ENCODE data around the gene FDCSP. TPM values are rescaled to one million over a fixed set of nuclear protein-coding genes. Genes with fewer than 3 reads are reported as not detected.
"Not testable (repeated sequence)": the region's sequence is repeated elsewhere in the genome, so short reads cannot be mapped to it uniquely, and the experiment has no call there.

Gene FDCSP
- total RNA-seq, 2 experiments from 2014 or later = not detected

DNA sequence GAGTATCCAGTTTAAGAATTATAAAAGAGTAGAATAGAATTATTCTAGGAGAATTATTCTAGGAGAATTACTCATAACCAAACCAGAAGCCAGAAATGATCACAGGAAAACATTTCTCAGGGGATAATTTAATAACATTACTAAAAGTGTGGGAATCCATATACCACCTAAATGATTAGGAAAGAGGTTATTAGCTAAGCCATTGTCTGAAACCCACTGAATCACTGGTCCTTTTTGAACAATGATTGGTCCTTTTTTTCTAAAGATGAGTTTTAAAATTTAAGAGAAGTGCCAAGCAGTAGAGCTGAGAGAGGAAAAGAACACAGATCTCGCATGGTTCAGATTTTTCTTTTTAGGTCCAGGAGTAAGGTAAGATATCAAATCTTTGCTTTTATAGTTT is 30.5 kb upstream of the FDCSP start, which contains the start of gene ODAM:
Gene ODAM (plus strand): TSS at position 301 of the 400 bp plus-strand sequence. CDS start 819 bp downstream, outside the sequence.
- no peak for ATAC-seq
- CTCF ChIA-PET = no interaction called here
- DNase-seq = no peak
- Mint-ChIP-seq H3K9me3 (ENCODE audit: insufficient read depth) (no peaks in the 10 kb centered on the region), H3K36me3 (ENCODE audit: low read depth) (no peaks in the 10 kb centered on the region), H3K4me3 (no peak within 1 kb of the TSS), H3K27me3 (ENCODE audit: low read depth) (no peaks in the 10 kb centered on the region), H3K27ac (no peak within 1 kb of the TSS), H3K4me1 (ENCODE audit: low read depth) (no peaks in the 10 kb centered on the region)
- POLR2A ChIA-PET = no interaction called here

DNA sequence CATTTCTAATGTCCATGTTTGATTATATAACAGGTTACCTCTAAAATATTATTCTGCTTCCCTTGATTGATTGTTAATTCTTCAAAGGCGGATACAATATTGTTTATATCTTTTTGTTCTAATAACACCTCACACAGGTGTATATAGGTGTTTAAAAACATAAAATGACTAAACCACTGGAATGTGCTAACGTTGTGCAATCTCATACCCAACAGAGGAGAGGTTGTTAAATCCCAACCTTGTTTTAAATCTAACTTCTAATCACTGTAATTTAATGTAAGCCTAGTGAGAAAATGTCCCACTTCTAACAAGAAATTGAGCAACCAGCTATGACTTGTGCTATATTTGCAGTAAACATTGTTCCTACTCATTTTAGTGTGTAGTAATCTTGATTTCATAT is 29.1 kb upstream of the FDCSP start:
- Mint-ChIP-seq H3K4me1 (ENCODE audit: low read depth) (no peaks in the 10 kb centered on the region), H3K9me3 (ENCODE audit: insufficient read depth) (no peaks in the 10 kb centered on the region), H3K4me3 (no peak overlapping the region), H3K36me3 (ENCODE audit: low read depth) (no peaks in the 10 kb centered on the region), H3K27me3 (ENCODE audit: low read depth) (no peaks in the 10 kb centered on the region), H3K27ac (no peak overlapping the region)
- CTCF ChIA-PET = no interaction called here
- ATAC-seq = no peak
- POLR2A ChIA-PET = no interaction called here
- no peak for DNase-seq

DNA sequence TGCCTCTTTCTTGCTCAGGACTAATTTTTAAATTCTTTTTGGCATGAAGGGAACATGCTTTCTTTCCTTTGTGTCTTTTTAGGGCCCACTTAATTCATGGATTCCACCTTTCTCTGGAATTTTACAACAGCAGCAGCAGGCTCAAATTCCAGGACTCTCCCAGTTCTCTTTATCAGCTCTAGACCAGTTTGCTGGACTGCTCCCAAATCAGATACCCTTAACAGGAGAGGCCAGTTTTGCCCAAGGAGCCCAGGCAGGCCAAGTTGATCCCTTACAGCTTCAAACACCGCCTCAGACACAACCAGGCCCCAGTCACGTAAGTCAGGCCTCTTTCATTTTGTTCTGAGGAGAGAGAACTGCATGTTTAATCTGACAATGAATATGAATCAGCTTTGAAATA is 28.1 kb upstream of the FDCSP start:
- CTCF ChIA-PET = interaction anchor here (1.3 kb wide), 1 partner anchor 16 kb away, joined by 3 read pairs; no protein-coding TSS in a partner anchor
- Mint-ChIP-seq H3K27me3 (ENCODE audit: low read depth) (no peaks in the 10 kb centered on the region), H3K9me3 (ENCODE audit: insufficient read depth) (no peaks in the 10 kb centered on the region), H3K4me1 (ENCODE audit: low read depth) (no peaks in the 10 kb centered on the region), H3K36me3 (ENCODE audit: low read depth) (no peaks in the 10 kb centered on the region), H3K27ac (no peak overlapping the region), H3K4me3 (no peak overlapping the region)
- ATAC-seq (no peak), DNase-seq (no peak)
- POLR2A ChIA-PET = no interaction called here

DNA sequence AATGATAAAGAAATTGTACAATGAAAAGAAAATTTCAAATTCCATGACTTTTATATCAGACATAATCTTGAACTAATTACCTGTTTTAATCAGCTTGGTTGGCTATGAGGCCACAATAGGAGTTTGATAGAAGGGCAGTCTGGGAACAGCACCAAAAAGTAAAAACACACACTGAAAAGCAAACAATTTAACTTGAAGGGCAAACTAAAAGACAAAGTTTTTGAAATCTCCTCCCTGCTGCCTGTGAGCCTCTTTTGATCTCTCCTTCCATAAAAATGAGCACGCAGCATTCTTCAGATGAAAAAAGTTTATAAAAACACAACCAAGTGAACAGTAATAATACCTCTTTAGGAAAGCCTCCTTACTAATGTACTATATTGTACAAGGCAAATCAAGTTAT is 22.3 kb upstream of the FDCSP start:
- Mint-ChIP-seq H3K36me3 (ENCODE audit: low read depth) (no peaks in the 10 kb centered on the region), H3K9me3 (ENCODE audit: insufficient read depth) (no peaks in the 10 kb centered on the region), H3K4me3 (no peak overlapping the region), H3K4me1 (ENCODE audit: low read depth) (no peaks in the 10 kb centered on the region), H3K27ac (no peak overlapping the region), H3K27me3 (ENCODE audit: low read depth) (no peaks in the 10 kb centered on the region)
- DNase-seq (no peak), ATAC-seq (no peak)
- ChIA-PET POLR2A (no interaction called here), CTCF (no interaction called here)

DNA sequence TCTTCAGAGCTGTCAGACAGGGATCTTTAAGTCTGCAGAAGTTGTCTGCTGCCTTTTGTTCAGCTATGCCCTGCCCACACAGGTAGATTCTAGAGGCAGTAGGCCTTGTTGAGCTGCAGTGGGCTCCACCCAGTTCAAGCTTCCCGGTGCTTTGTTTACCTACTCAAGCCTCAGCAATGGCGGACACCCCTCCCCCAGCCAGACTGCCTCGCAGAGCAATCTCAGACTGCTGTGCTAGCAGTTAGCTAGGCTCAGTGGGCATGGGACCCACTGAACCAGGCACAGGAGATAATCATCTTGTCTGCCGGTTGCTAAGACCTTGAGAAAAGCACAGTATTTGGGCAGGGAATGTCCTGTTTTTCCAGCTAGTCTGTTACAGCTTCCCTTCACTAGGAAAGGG is 13.2 kb upstream of the FDCSP start:
- ATAC-seq; H3K27me3 Mint-ChIP-seq (ENCODE audit: low read depth); H3K9me3 Mint-ChIP-seq (ENCODE audit: insufficient read depth); H3K4me1 Mint-ChIP-seq (ENCODE audit: low read depth); H3K4me3 Mint-ChIP-seq; CTCF ChIA-PET; H3K36me3 Mint-ChIP-seq (ENCODE audit: low read depth); POLR2A ChIA-PET; DNase-seq; H3K27ac Mint-ChIP-seq: not testable (repeated sequence)

DNA sequence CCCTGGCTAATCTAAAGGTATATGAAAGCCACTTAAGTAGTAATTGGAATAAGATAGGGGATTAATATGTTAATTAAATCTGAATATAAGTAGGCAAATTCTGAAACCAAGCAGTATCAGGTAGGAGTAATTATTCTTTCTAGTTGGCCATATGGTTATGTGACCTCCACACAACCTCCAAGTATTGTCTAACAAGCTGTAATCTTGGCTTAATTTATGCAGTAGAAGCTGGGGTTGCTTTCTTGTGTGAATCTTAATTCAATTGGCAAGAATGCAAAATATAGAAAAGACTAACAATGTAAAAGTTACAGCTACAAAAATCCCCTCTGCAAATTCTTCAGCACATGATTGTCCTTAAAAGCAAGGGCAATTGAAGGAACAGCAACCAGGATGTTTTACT is 9.8 kb upstream of the FDCSP start:
- H3K27me3 Mint-ChIP-seq (ENCODE audit: low read depth); POLR2A ChIA-PET: not testable (repeated sequence)

DNA sequence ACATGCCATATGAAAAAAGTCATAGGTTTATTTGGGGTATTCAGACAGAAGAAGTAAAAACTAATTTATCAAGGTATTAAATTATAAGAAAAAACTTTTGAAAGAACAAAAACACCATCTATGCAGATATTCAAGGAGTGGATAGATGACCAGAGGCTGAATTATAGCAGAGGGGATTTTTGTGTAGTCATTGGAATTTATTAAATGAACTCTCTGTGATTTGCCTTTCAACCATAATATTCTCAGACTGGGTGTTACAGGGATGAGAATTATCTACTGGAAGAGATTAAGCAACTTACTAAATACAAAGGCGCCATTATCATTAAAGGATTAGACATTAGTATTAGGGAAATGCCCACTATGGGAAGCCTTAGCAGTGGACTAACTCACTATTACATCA is 9.4 kb upstream of the FDCSP start:
- ATAC-seq; H3K27me3 Mint-ChIP-seq (ENCODE audit: low read depth); H3K9me3 Mint-ChIP-seq (ENCODE audit: insufficient read depth); H3K36me3 Mint-ChIP-seq (ENCODE audit: low read depth); H3K27ac Mint-ChIP-seq; CTCF ChIA-PET; DNase-seq; H3K4me3 Mint-ChIP-seq; POLR2A ChIA-PET; H3K4me1 Mint-ChIP-seq (ENCODE audit: low read depth): not testable (repeated sequence)

More for the DNA sequence above, 9.8 kb upstream of the FDCSP start:
- H3K9me3 Mint-ChIP-seq (ENCODE audit: insufficient read depth); DNase-seq; H3K27ac Mint-ChIP-seq; ATAC-seq; H3K4me1 Mint-ChIP-seq (ENCODE audit: low read depth); H3K4me3 Mint-ChIP-seq; CTCF ChIA-PET; H3K36me3 Mint-ChIP-seq (ENCODE audit: low read depth): not testable (repeated sequence)

DNA sequence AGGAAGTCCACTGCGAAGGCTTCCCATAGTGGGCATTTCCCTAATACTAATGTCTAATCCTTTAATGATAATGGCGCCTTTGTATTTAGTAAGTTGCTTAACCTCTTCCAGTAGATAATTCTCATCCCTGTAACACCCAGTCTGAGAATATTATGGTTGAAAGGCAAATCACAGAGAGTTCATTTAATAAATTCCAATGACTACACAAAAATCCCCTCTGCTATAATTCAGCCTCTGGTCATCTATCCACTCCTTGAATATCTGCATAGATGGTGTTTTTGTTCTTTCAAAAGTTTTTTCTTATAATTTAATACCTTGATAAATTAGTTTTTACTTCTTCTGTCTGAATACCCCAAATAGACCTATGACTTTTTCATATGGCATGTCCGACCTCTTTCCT is 4.5 kb upstream of the FDCSP start:
- H3K36me3 Mint-ChIP-seq (ENCODE audit: low read depth); H3K27me3 Mint-ChIP-seq (ENCODE audit: low read depth); H3K27ac Mint-ChIP-seq; H3K4me1 Mint-ChIP-seq (ENCODE audit: low read depth); ATAC-seq; POLR2A ChIA-PET; H3K4me3 Mint-ChIP-seq; H3K9me3 Mint-ChIP-seq (ENCODE audit: insufficient read depth); DNase-seq; CTCF ChIA-PET: not testable (repeated sequence)

DNA sequence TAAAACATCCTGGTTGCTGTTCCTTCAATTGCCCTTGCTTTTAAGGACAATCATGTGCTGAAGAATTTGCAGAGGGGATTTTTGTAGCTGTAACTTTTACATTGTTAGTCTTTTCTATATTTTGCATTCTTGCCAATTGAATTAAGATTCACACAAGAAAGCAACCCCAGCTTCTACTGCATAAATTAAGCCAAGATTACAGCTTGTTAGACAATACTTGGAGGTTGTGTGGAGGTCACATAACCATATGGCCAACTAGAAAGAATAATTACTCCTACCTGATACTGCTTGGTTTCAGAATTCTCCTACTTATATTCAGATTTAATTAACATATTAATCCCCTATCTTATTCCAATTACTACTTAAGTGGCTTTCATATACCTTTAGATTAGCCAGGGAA is 4.1 kb upstream of the FDCSP start:
- DNase-seq; H3K4me3 Mint-ChIP-seq; H3K4me1 Mint-ChIP-seq (ENCODE audit: low read depth); CTCF ChIA-PET; H3K9me3 Mint-ChIP-seq (ENCODE audit: insufficient read depth); POLR2A ChIA-PET; H3K27ac Mint-ChIP-seq; H3K27me3 Mint-ChIP-seq (ENCODE audit: low read depth); ATAC-seq; H3K36me3 Mint-ChIP-seq (ENCODE audit: low read depth): not testable (repeated sequence)

DNA sequence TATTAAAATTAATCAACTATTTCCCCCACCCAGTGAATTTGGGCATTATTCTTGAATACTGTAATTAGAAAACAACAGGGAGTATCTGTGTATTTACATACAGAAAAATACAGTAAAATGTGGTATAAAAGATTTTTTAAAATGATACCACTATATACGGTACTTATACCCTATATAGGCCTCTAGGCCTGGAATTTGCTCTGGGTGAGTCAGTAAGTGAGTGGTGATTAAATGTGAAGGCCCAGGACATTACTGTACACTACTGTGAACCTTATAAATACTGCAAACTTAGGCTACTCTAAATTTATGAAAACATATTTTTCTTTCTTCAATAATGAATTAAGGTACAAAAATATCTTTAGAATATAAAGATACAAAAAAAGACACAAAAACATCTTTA is 10.2 kb downstream of the FDCSP start:
- DNase-seq = no peak
- no peaks in the 10 kb centered on the region for H3K36me3 Mint-ChIP-seq (ENCODE audit: low read depth)
- H3K4me1 Mint-ChIP-seq (ENCODE audit: low read depth) = no peaks in the 10 kb centered on the region
- H3K9me3 Mint-ChIP-seq (ENCODE audit: insufficient read depth) = no peaks in the 10 kb centered on the region
- ATAC-seq = no peak
- POLR2A ChIA-PET = no interaction called here
- no peaks in the 10 kb centered on the region for H3K27me3 Mint-ChIP-seq (ENCODE audit: low read depth)
- CTCF ChIA-PET = interaction anchor here (0.7 kb wide), 1 partner anchor 26 kb away, joined by 3 read pairs; no protein-coding TSS in a partner anchor
- H3K27ac Mint-ChIP-seq = no peak overlapping the region
- no peak overlapping the region for H3K4me3 Mint-ChIP-seq

DNA sequence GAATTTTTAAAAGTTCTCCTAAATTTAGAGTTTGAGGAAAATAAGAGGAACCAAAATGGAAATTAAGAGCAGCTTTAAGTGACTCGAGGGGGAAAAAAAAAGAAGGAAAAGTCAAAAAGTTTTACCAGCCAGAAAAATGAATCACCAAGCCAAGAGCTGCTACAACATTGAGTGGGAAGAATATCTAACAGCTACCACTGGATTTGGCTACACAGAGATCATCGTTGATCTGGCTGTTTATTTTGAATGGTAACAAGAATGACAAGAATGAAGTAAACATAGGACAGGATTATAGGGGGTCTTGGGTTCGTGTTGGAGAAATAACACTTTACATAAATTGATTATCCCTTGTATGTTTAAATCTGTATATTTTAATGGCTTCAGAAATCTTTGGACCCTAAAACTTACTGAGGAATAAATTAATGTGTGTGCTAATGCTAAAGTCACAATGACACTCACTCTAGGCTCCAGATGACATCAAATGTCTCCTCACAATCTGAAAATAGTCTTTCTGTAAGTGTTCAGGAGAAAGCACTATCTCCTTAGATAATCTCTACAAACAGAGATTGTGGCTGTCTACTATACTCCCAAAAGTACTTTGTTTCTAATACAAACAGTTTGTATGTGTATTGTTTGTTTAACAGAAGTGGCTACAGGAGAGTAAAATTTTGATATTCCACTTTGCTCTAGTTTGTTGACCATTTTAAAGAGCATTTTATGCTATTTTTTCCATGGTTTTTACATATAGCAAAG is 13.4 kb downstream of the FDCSP start:
- no peaks in the 10 kb centered on the region for H3K4me1 Mint-ChIP-seq (ENCODE audit: low read depth)
- ChIA-PET POLR2A (no interaction called here), CTCF (interaction anchor here (0.6 kb wide), 1 partner anchor 136 kb away, joined by 3 read pairs; no protein-coding TSS in a partner anchor)
- H3K36me3 Mint-ChIP-seq (ENCODE audit: low read depth) = no peaks in the 10 kb centered on the region
- no peak overlapping the region for H3K27ac Mint-ChIP-seq
- H3K4me3 Mint-ChIP-seq = no peak overlapping the region
- ATAC-seq = no peak
- no peak for DNase-seq
- H3K9me3 Mint-ChIP-seq (ENCODE audit: insufficient read depth) = no peaks in the 10 kb centered on the region
- no peaks in the 10 kb centered on the region for H3K27me3 Mint-ChIP-seq (ENCODE audit: low read depth)

DNA sequence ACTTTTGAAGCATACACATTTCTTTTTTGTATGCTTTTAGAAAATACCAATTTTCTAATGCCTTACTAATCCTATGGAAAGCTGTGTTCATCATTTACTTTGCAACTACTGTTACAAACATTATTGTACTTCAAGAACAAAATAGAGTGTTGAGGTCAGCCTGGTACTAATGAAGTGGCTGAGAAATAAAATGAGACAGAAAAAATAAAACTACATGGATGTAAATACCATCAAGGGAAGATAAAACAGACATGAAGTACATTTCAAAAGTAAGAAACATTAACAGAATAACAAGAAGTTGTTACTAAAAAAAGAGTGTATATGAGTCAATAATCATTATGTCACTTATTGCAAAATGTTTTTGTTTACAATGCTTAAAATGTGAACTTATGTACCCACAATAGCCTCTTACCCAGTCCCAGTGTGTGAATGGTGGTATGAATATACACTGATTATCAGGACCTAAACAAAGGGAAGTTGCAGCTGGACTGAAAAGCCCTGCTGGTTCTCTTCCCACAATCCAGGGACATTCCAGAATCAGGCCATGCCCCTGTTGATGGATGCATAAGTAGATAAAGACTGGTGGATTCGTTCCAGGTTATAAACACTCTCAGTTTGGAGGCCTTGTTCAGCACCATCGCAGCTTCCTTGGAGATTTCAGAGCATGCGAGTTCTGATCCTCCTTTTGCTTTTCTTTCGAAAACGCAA is 14.1 kb downstream of the FDCSP start:
- CTCF ChIA-PET = no interaction called here
- no peak for DNase-seq
- Mint-ChIP-seq H3K27ac (no peak overlapping the region), H3K27me3 (ENCODE audit: low read depth) (no peaks in the 10 kb centered on the region), H3K9me3 (ENCODE audit: insufficient read depth) (no peaks in the 10 kb centered on the region), H3K4me1 (ENCODE audit: low read depth) (no peaks in the 10 kb centered on the region), H3K36me3 (ENCODE audit: low read depth) (no peaks in the 10 kb centered on the region), H3K4me3 (no peak overlapping the region)
- POLR2A ChIA-PET = no interaction called here
- no peak for ATAC-seq
